C4-2B (cell line): ENCODE data around the gene ROR2.

ENCODE experiments used
- CTCF ChIP-seq: fragments of 450-650 bp; conservative IDR thresholded peaks from 2 replicates; pipeline ENCODE4 v1.5.1; 2017; ENCODE audit warnings: mild to moderate bottlenecking
- ZFX ChIP-seq: fragments of 450-650 bp; IDR thresholded peaks from 2 replicates; pipeline ENCODE4 v1.6.1; 2017

DNA sequence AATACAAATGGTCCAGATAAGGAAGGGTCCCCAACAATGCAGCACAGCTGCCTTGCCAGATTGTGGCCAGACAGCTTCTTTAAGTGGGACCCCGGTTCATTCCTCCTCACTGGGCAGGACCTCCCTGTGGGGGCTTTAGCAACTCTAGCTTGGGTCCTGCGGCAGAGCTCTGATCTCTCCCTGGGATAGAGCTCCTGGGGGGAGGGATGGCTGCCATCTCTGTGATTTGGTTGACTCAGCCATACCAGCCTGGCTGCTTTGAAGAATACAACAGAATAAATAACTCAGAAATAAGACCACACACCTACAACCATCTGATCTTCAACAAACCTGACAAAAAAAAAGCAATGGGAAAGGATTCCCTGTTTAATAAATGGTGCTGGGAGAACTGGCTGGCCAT is 22.7 kb upstream of the ROR2 start:
- TF ChIP-seq CTCF = no peak
- no peak for TF ChIP-seq ZFX
